Epithelial cell of umbilical artery (primary cell): ENCODE results near the gene ASTN2. TPM values are rescaled to one million over a fixed set of nuclear protein-coding genes. Genes with fewer than 3 reads are reported as not detected.

Experiments used
- total RNA-seq: library from RNA; depleted of rRNA; stranded (reverse); fragments of >200 nt; gene quantifications from 2 replicates; pipeline ENCODE4 v1.2.3, GENCODE V29; 2014

ASTN2 gene
- 1.9 and 2.3 TPM in 2 replicates for total RNA-seq

GRCh38 chr9:117414906-117415331, at the start of gene ASTN2:
TSS of gene ASTN2 (minus strand) at chr9:117415057. CDS start at chr9:117414938, 119 bp downstream.

GRCh38 chr9:116687074-116687753, 727.6 kb downstream of the ASTN2 start, which contains the start of gene TRIM32:
TSS of gene TRIM32 (plus strand) at chr9:116687305. CDS start at chr9:116697743, 10,438 bp downstream.

